K562 (cell line): ENCODE data around the gene TTC21A. TPM values are rescaled to one million over a fixed set of nuclear protein-coding genes. Genes with fewer than 3 reads are reported as not detected.

ENCODE experiments used
- ATAC-seq: fragments of 200-7000 bp; cut with Tn5 transposase; 3 replicates; pipeline ENCODE4 v1.9.1; 2020; ENCODE audit warnings: moderate library complexity
- BruUV-seq: library from RNA; stranded (reverse); fragments of 400-500 nt; replicated peaks from 2 replicates; lab custom pipeline; 2021; lab: Mats Ljungman, UMichigan
- CTCF ChIA-PET: fragments of 300-600 bp; formaldehyde crosslinking; extraction: SDS; loops from one replicate; lab custom pipeline; 2021; ENCODE audit warnings: low intra/inter-chr PET ratio; lab: Yijun Ruan, JAX
- POLR2A ChIA-PET: fragments of 300-600, 350-650 bp; sonication (Branson Sonifier 250); formaldehyde crosslinking; extraction: SDS; loops from one replicate; lab custom pipeline; 2021; ENCODE audit warnings: antibody characterized with exemption, inconsistent platforms; lab: Yijun Ruan, JAX
- DNase-seq, 4 experiments: peaks; one replicate each; pipeline versions ENCODE4 v3.0.0 to v3.0.0-alpha.2; 2011 to 2018; ENCODE audit warnings: low spot score in 3 of 4, mixed read lengths in 3 of 4; ENCODE audit errors: extremely low read depth in 1 of 4
- FAIRE-seq: peaks from 2 replicates; lab custom pipeline; 2011; peaks lifted over from hg19 to GRCh38; lab: Jason Lieb, UNC
- H2AFZ ChIP-seq: 2 replicates; pipeline ENCODE4 v1.6.0; 2011; ENCODE audit warnings: low read depth, low read length, control low read depth, inconsistent platforms
- H3K27ac ChIP-seq: fragments of 200-600 bp; 3 replicates; pipeline ENCODE4 v1.8.0; 2011; ENCODE audit warnings: low read depth, mild to moderate bottlenecking, control low read depth, inconsistent platforms, low read length, moderate library complexity, mixed read lengths; ENCODE audit errors: extremely low read depth
- H3K27me3 ChIP-seq, 2 experiments: fragments of 300-600 bp in 1 of 2; 2 replicates in 1 of 2; 3 replicates in 1 of 2; pipeline versions ENCODE4 v1.6.0 to v1.8.0; 2011; ENCODE audit warnings: inconsistent platforms in 2 of 2, low read length in 2 of 2, mild to moderate bottlenecking in 1 of 2, mixed read lengths in 1 of 2, moderate library complexity in 1 of 2; ENCODE audit not compliant: control insufficient read depth in 2 of 2, insufficient read depth in 2 of 2
- H3K36me3 ChIP-seq: fragments of 300-600 bp; 3 replicates; pipeline ENCODE4 v1.8.0; 2011; ENCODE audit warnings: mild to moderate bottlenecking, low read length, inconsistent platforms; ENCODE audit not compliant: control insufficient read depth, insufficient read depth
- H3K4me1 ChIP-seq, 2 experiments: fragments of 200-600 bp in 1 of 2; replicated peaks in 1 of 2; 2 replicates in 1 of 2; 3 replicates in 1 of 2; pipeline versions ENCODE4 v1.5.1 to v1.8.0; 2011; ENCODE audit warnings: inconsistent platforms in 2 of 2, low read length in 2 of 2, mild to moderate bottlenecking in 1 of 2, mixed read lengths in 1 of 2, moderate library complexity in 1 of 2; ENCODE audit not compliant: control insufficient read depth in 2 of 2, insufficient read depth in 2 of 2
- H3K4me2 ChIP-seq: 2 replicates; pipeline ENCODE4 v1.6.1; 2011; ENCODE audit warnings: low read length, control low read depth, inconsistent platforms, mixed read lengths; ENCODE audit not compliant: insufficient read depth
- H3K4me3 ChIP-seq: fragments of 200-600 bp; sonication (generic), shearing (Covaris generic); 2 replicates; pipeline ENCODE4 v1.5.1; 2016; ENCODE audit warnings: control low read depth, inconsistent platforms
- H3K79me2 ChIP-seq: fragments of 200-600 bp; 3 replicates; pipeline ENCODE4 v1.8.0; 2011; ENCODE audit warnings: low read length, inconsistent platforms; ENCODE audit not compliant: control insufficient read depth, insufficient read depth
- H3K9ac ChIP-seq, 2 experiments: 2 replicates each; pipeline versions ENCODE4 v1.6.0 to v1.6.1; 2011; ENCODE audit warnings: low read depth in 2 of 2, low read length in 2 of 2, control low read depth in 1 of 2, inconsistent platforms in 1 of 2, mild to moderate bottlenecking in 1 of 2, mixed read lengths in 1 of 2; ENCODE audit not compliant: insufficient read depth in 1 of 2
- H3K9me1 ChIP-seq: one replicate; pipeline ENCODE4 v1.6.0; 2011; ENCODE audit warnings: inconsistent platforms, mild to moderate bottlenecking, low read length, moderate library complexity; ENCODE audit not compliant: control insufficient read depth, insufficient read depth
- H3K9me3 ChIP-seq: replicated peaks from 2 replicates; pipeline ENCODE4 v1.5.1; 2011; ENCODE audit warnings: low read depth, low read length, inconsistent platforms; ENCODE audit not compliant: control insufficient read depth, insufficient read depth
- H4K20me1 ChIP-seq: replicated peaks from 2 replicates; pipeline ENCODE4 v1.6.1; 2011; ENCODE audit warnings: low read length, inconsistent platforms, mixed read lengths; ENCODE audit not compliant: control insufficient read depth, insufficient read depth
- BCOR ChIP-seq: fragments of 450-650 bp; IDR thresholded peaks from 2 replicates; pipeline ENCODE4 v1.6.1; 2016
- ETV6 ChIP-seq, 3 experiments: fragments of 150-350 bp in 1 of 3; sonication (generic) in 1 of 3; formaldehyde crosslinking in 1 of 3; IDR thresholded peaks; 2 replicates each; pipeline versions ENCODE4 v1.6.1 to v1.8.0; 2014 to 2022; ENCODE audit warnings: borderline replicate concordance in 2 of 3, low read depth in 2 of 3, antibody characterized with exemption in 1 of 3, low read length in 1 of 3, mild to moderate bottlenecking in 1 of 3, missing genetic modification reagents in 1 of 3
- KDM1A ChIP-seq, 2 experiments: fragments of 450-650 bp; IDR thresholded peaks; 2 replicates each; pipeline ENCODE4 v1.6.1; 2016; ENCODE audit warnings: mild to moderate bottlenecking in 2 of 2
- NR2C1 ChIP-seq, 2 experiments: fragments of 450-650 bp; IDR thresholded peaks; 2 replicates each; pipeline ENCODE4 v1.6.1; 2017; ENCODE audit warnings: mild to moderate bottlenecking in 2 of 2, antibody characterized with exemption in 1 of 2, inconsistent platforms in 1 of 2, missing compliant biosample characterization in 1 of 2, missing genetic modification characterization in 1 of 2
- RBM25 ChIP-seq: fragments of 200-400 bp; formaldehyde crosslinking; IDR thresholded peaks from 2 replicates; pipeline ENCODE4 v1.6.1; 2018; ENCODE audit warnings: low read length, low read depth, moderate library complexity; ENCODE audit not compliant: severe bottlenecking
- SMAD4 ChIP-seq: fragments of 250-450 bp; sonication (Bioruptor Pico); conservative IDR thresholded peaks from 2 replicates; pipeline ENCODE4 v1.8.0; 2021; ENCODE audit warnings: inconsistent platforms, mild to moderate bottlenecking, moderate library complexity
- THAP12 ChIP-seq: fragments of 250-450 bp; sonication (Bioruptor Pico); IDR thresholded peaks from 2 replicates; pipeline ENCODE4 v1.9.0; 2021; ENCODE audit warnings: mild to moderate bottlenecking, inconsistent platforms
- ZFP36 ChIP-seq: fragments of 150-350 bp; IDR thresholded peaks from 2 replicates; pipeline ENCODE4 v1.6.1; 2018; ENCODE audit warnings: low read length, low read depth; ENCODE audit not compliant: partially characterized antibody
- ZNF143 ChIP-seq: sonication (generic); formaldehyde crosslinking; IDR thresholded peaks from 2 replicates; pipeline ENCODE4 v1.9.0; 2022; ENCODE audit warnings: mild to moderate bottlenecking, missing genetic modification reagents
- WGBS: fragments of 100-300 bp; shearing (Covaris generic); methylation state at CpG from one replicate; pipeline ENCODE4 v1.1.6; 2016; ENCODE audit warnings: low coverage, mixed read lengths; ENCODE audit not compliant: insufficient coverage; ENCODE audit errors: missing lambda C conversion rate; 5-methylcytosine and 5-hydroxymethylcytosine counted together
- in situ Hi-C: fragments of 300-500 bp; cut with MboI; formaldehyde crosslinking; loops from 4 replicates; pipeline ENCODE4 v1.15.0; 2018; ENCODE audit warnings: inconsistent platforms, mixed read lengths
- intact Hi-C: fragments of 100-400 bp; cut with micrococcal nuclease; formaldehyde crosslinking; loops from 2 replicates; pipeline ENCODE4 v1.14.2; 2022
- polyA plus RNA-seq, 8 experiments: library from polyadenylated mRNA; depleted of rRNA in 4 of 8; stranded (reverse) in 5 of 8; unstranded in 3 of 8; fragments of >200 nt; fragmentation: Nextera tagmentation in 2 of 8; fragmentation: Illumina TruSeq in 1 of 8; extraction: Ambion mirVana in 2 of 8; extraction: Trizol in 1 of 8; gene quantifications; 2 replicates each; pipeline versions ENCODE4 v1.2.1 to v1.2.3, GENCODE V29; 2011 to 2014; ENCODE audit warnings: inconsistent platforms in 1 of 8, missing spikeins in 1 of 8
- total RNA-seq, 7 experiments: library from RNA; depleted of rRNA in 6 of 7; stranded (reverse); fragments of >200 nt in 6 of 7; fragmentation: Illumina TruSeq in 2 of 7; extraction: Trizol in 2 of 7; gene quantifications; 2 replicates each; pipeline versions ENCODE4 v1.2.1 to v1.2.3, GENCODE V29; 2011 to 2021; ENCODE audit warnings: low replicate concordance in 1 of 7

TTC21A gene
- total and polyA plus RNA-seq, 9 of the 15 experiments (the other 6 are each of a cell fraction or from before 2014, with no cell fraction given) = 0.22 to 1.4 (median 0.70) TPM

DNA sequence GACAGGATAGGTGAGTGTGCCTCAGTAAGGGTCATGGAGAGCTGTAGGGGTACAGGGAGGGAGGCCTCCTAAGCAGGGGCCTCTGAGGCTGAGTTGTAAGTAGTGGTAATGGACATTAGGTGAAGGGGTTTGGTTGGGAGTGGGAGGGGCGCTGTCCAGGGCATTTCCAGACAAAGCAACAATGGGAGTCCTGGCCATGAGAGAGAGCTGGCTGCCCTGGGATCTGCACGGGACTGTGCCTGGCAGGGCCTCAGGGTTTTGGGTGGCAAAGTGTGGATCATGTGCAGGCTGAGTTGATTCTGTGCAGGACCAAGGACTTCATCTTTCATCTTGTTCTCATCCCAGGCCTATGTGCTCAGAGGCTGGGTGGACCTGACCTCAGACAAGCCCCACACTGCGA, 4.6 kb downstream of the TTC21A start (continued):
- no peak for TF ChIP-seq SMAD4 (CRISPR knock-in tag)
- no peak for TF ChIP-seq ETV6 (IDR thresholded peaks at IDR 0.05; ENCODE audit: borderline replicate concordance in 1 of 2, low read depth in 2 of 2, low read length in 1 of 2)
- TF ChIP-seq ETV6 (CRISPR knock-in tag; IDR thresholded peaks at IDR 0.05; ENCODE audit: borderline replicate concordance) = no peak
- TF ChIP-seq THAP12 = no peak

GRCh38 chr3:39112535-39112934, 5.1 kb downstream of the TTC21A start:
- ATAC-seq (no peak), DNase-seq (no peak), FAIRE-seq (no peak)
- Histone ChIP-seq H3K4me1 (peaks cover 6 to 8% of the 10 kb centered on the region in 2 experiments; a peak in 3 of 5 replicates), H3K9ac (no peak overlapping the region), H3K9me1 (no peaks in the 10 kb centered on the region), H2AFZ (no peak overlapping the region), H4K20me1 (no peaks in the 10 kb centered on the region), H3K36me3 (no peaks in the 10 kb centered on the region), H3K4me2 (no peak overlapping the region), H3K9me3 (no peaks in the 10 kb centered on the region), H3K4me3 (no peak overlapping the region), H3K79me2 (peaks cover under 1% of the 10 kb centered on the region; the same call in 1 of the 3 replicates), H3K27ac (no peak overlapping the region), H3K27me3 (no peaks in the 10 kb centered on the region)
- intact Hi-C loops = no loop called here
- TF ChIP-seq BCOR (peak; percentile 82), RBM25 (peak; percentile 89), KDM1A (IDR thresholded peaks at IDR 0.05) (peak in 1 of 2 experiments; percentile 58; a peak in 3 of 4 replicates), ZFP36 (peak; percentile 81), ZNF143 (no peak), NR2C1 (IDR thresholded peaks at IDR 0.05) (no peak), NR2C1 (tag; IDR thresholded peaks at IDR 0.05) (no peak)
- WGBS = 32% methylated on average over 2 of the region's 2 CpGs
- POLR2A ChIA-PET = no interaction called here
- no TSS peak for BruUV-seq
- CTCF ChIA-PET = no interaction called here
- in situ Hi-C loops = no loop called here
